Body of pancreas (tissue), 4 donors: ENCODE data around the gene ME3.

ENCODE experiments used
- CTCF ChIP-seq, 7 experiments: fragments of 450-650 bp in 4 of 7; fragments of 200-600 bp in 3 of 7; sonication (generic) in 3 of 7; IDR thresholded peaks; one replicate each; pipeline ENCODE4 v1.5.1; 2016 to 2019; ENCODE audit warnings: antibody characterized with exemption in 7 of 7
- POLR2A ChIP-seq, 3 donors: fragments of 450-650 bp; IDR thresholded peaks; one replicate each; pipeline ENCODE4 v1.6.1; 2016; ENCODE audit warnings: antibody characterized with exemption in 3 of 3, mild to moderate bottlenecking in 2 of 3

- TF ChIP-seq CTCF (IDR thresholded peaks at IDR 0.05) (no peak), POLR2A (IDR thresholded peaks at IDR 0.05) (no peak)
Observed at GRCh38 chr11:86483940-86484794, 188.2 kb downstream of the ME3 start.
